Transverse colon (tissue), 4 donors: ENCODE data around the gene CAMK2B.

ENCODE experiments used
- CTCF ChIP-seq, 5 experiments: fragments of 200-600 bp in 3 of 5; fragments of 450-650 bp in 2 of 5; sonication (generic) in 3 of 5; IDR thresholded peaks; 1 replicate in 2 of 5; 2 replicates in 3 of 5; pipeline ENCODE4 v1.5.1; 2016 to 2017; ENCODE audit warnings: antibody characterized with exemption in 5 of 5, inconsistent platforms in 3 of 5, mild to moderate bottlenecking in 2 of 5, moderate library complexity in 1 of 5
- POLR2AphosphoS5 ChIP-seq, 3 donors: sonication (generic); formaldehyde crosslinking; IDR thresholded peaks; one replicate each; pipeline ENCODE4 v1.6.1; 2016; ENCODE audit warnings: antibody characterized with exemption in 3 of 3

GRCh38 chr7:44277391-44277790 lies 48.0 kb downstream of the CAMK2B start:
- TF ChIP-seq CTCF (IDR thresholded peaks at IDR 0.05) (no peak), POLR2AphosphoS5 (IDR thresholded peaks at IDR 0.05) (no peak)
